GM12865 (cell line): Measurements from ENCODE around the gene PCBP3.

ENCODE experiments used
- DNase-seq: peaks from one replicate; pipeline ENCODE4 v3.0.0; 2010; ENCODE audit warnings: low read depth
- H3K4me3 ChIP-seq: 2 replicates; pipeline ENCODE4 v1.5.1; 2011; ENCODE audit warnings: mild to moderate bottlenecking, low read depth, low read length, control low read depth
- TF ChIP-seq, protein P1 (sequence below): IDR thresholded peaks from 2 replicates; pipeline ENCODE4 v1.5.1; 2011; ENCODE audit warnings: low read length, control low read depth, low read depth, inconsistent platforms; ENCODE audit not compliant: insufficient read depth; ENCODE audit errors: missing control alignments

Gene PCBP3

GRCh38 chr21:45982758-45983648, 339.5 kb downstream of the PCBP3 start:
- no peak overlapping the region for H3K4me3 ChIP-seq
- no peak for DNase-seq
- TF ChIP-seq, protein P1, sequence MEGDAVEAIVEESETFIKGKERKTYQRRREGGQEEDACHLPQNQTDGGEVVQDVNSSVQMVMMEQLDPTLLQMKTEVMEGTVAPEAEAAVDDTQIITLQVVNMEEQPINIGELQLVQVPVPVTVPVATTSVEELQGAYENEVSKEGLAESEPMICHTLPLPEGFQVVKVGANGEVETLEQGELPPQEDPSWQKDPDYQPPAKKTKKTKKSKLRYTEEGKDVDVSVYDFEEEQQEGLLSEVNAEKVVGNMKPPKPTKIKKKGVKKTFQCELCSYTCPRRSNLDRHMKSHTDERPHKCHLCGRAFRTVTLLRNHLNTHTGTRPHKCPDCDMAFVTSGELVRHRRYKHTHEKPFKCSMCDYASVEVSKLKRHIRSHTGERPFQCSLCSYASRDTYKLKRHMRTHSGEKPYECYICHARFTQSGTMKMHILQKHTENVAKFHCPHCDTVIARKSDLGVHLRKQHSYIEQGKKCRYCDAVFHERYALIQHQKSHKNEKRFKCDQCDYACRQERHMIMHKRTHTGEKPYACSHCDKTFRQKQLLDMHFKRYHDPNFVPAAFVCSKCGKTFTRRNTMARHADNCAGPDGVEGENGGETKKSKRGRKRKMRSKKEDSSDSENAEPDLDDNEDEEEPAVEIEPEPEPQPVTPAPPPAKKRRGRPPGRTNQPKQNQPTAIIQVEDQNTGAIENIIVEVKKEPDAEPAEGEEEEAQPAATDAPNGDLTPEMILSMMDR, result no peak

- no peak overlapping the region for H3K4me3 ChIP-seq
- TF ChIP-seq, protein P1, result no peak
- DNase-seq, result no peak
Measured at GRCh38 chr21:45983649-45983965, 340.1 kb downstream of the PCBP3 start.

- TF ChIP-seq, protein P1, result no peak
- no peak overlapping the region for H3K4me3 ChIP-seq
- no peak for DNase-seq
Measured at GRCh38 chr21:45983981-45984551, 340.5 kb downstream of the PCBP3 start.

DNA sequence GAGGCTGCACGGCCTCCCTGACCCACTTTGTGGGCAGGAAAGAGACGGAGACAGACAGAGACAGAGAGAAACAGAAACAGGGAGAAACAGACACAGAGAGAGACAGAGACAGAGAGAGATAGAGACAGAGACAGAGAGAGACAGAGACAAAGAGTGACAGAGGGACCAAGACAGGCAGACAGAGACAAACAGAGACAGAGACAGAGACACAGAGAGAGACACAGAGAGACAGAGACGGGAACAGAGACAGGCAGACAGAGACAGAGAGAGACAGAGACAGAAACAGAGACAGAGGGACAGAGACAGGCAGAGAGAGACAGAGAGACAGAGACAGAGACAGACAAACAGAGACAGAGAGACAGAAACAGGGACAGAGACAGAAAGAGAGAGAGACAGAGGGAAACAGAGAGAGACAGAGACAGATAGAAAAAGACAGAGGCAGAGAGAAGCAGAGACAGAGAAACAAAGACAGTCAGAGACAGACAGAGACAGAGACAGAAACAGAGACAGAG, 341.1 kb downstream of the PCBP3 start:
- TF ChIP-seq, protein P1, result no peak
- no peak overlapping the region for H3K4me3 ChIP-seq
- no peak for DNase-seq

GRCh38 chr21:45985471-45986315, 342.2 kb downstream of the PCBP3 start:
- TF ChIP-seq, protein P1, result no peak
- no peak for DNase-seq

DNA sequence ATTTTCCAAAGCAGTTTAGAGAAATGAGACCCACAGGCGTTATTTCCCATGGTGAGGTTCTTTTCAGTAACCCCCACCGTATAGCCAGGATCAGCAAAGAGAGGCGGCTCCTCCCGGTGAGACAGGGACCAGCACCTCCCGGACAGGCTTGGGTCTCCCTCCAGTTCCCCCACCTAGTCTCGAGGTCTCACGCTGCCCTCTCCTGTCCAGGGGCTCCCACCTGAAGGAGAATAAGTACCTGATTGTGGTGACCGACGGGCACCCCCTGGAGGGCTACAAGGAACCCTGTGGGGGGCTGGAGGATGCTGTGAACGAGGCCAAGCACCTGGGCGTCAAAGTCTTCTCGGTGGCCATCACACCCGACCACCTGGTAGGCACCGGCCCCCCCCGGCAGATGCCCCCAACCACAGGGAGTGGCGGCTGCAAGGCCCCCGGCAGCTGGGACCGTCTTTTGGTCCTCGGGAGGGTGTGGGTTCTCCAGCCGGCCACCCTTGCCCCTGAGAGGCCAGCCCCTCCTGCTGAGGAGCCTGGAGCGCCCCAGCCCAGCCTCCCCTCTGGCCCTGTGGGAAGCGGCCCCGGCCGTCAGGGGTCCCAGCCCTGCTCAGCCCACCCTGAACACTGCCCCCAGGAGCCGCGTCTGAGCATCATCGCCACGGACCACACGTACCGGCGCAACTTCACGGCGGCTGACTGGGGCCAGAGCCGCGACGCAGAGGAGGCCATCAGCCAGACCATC, 343.0 kb downstream of the PCBP3 start:
- H3K4me3 ChIP-seq, result no peak overlapping the region
- DNase-seq, result no peak
- TF ChIP-seq, protein P1, result no peak

More at GRCh38 chr21:45985471-45986315, 342.2 kb downstream of the PCBP3 start:
- no peak overlapping the region for H3K4me3 ChIP-seq
